Kidney epithelial cell (primary cell): ENCODE measurements around the gene TRAF1. TPM values are rescaled to one million over a fixed set of nuclear protein-coding genes. Genes with fewer than 3 reads are reported as not detected.
A peak's percentile ranks its signal among the peaks of the same experiment; 100 is the strongest.

Source experiments
- DNase-seq: peaks from one replicate; pipeline ENCODE4 v3.0.0-alpha.2; 2010; ENCODE audit warnings: low read depth
- H3K27me3 ChIP-seq: 2 replicates; pipeline ENCODE4 v1.6.0; 2011; ENCODE audit warnings: low read length; ENCODE audit not compliant: control insufficient read depth, insufficient read depth
- H3K36me3 ChIP-seq: 2 replicates; pipeline ENCODE4 v1.5.1; 2011; ENCODE audit warnings: low read length; ENCODE audit not compliant: control insufficient read depth, insufficient read depth
- H3K4me3 ChIP-seq: 2 replicates; pipeline ENCODE4 v1.5.1; 2011; ENCODE audit warnings: low read depth, mild to moderate bottlenecking, control low read depth, low read length
- total RNA-seq: library from RNA; depleted of rRNA; stranded (reverse); fragments of >200 nt; gene quantifications from 2 replicates; pipeline ENCODE4 v1.2.3, GENCODE V29; 2015
- TF ChIP-seq, protein P1 (sequence below): IDR thresholded peaks from 2 replicates; pipeline ENCODE4 v1.5.1; 2011; ENCODE audit warnings: mild to moderate bottlenecking, moderate library complexity, low read length, control low read depth, inconsistent platforms; ENCODE audit not compliant: insufficient read depth, poor library complexity, severe bottlenecking

Gene TRAF1
- total RNA-seq, 1 donor from 2014 or later, result 7.5 TPM

DNA sequence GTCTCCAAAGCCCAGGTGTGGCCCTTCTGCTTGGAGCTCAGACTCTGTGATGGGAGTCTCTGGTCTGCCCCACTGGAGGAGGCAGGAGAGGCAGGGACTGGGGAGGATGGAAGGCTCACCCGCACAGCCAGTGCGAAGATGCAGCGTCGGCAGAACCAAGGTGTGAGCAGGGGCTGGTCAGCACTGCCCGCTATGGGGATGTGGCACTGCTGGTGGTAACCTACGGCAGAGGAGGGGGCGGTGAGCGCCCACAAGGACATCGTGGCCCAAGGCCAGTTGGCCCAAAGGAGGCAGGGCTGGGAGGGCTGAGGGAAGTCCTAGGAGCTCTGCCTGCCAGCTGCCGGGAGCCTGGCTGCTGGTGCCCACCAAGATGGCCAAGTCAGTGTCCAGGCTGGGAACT, 56.9 kb downstream of the TRAF1 start:
- no peaks in the 10 kb centered on the region for H3K27me3 ChIP-seq
- H3K36me3 ChIP-seq, result peaks cover 2% of the 10 kb centered on the region
- TF ChIP-seq, protein P1, sequence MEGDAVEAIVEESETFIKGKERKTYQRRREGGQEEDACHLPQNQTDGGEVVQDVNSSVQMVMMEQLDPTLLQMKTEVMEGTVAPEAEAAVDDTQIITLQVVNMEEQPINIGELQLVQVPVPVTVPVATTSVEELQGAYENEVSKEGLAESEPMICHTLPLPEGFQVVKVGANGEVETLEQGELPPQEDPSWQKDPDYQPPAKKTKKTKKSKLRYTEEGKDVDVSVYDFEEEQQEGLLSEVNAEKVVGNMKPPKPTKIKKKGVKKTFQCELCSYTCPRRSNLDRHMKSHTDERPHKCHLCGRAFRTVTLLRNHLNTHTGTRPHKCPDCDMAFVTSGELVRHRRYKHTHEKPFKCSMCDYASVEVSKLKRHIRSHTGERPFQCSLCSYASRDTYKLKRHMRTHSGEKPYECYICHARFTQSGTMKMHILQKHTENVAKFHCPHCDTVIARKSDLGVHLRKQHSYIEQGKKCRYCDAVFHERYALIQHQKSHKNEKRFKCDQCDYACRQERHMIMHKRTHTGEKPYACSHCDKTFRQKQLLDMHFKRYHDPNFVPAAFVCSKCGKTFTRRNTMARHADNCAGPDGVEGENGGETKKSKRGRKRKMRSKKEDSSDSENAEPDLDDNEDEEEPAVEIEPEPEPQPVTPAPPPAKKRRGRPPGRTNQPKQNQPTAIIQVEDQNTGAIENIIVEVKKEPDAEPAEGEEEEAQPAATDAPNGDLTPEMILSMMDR, result no peak
- no peak overlapping the region for H3K4me3 ChIP-seq
- no peak for DNase-seq

DNA sequence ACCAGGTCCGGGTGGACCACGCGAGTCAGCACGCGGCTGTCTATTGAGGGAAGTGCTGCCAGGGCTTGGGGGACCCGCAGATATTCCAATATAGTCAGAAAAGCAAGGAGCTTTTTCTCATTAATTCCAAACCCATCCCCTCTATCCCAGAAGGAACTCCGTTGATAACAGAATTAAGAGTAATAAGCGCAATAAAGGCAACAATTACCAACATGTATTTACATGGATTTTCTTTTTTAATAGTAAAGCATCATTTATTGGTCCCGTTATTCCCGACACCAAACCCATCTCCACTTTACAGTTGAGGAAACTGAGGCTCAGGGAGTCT, 57.3 kb downstream of the TRAF1 start:
- no peak for DNase-seq
- TF ChIP-seq, protein P1, result no peak
- Histone ChIP-seq H3K4me3 (peak overlapping the region; percentile 48), H3K36me3 (peaks cover 2% of the 10 kb centered on the region), H3K27me3 (no peaks in the 10 kb centered on the region)

DNA sequence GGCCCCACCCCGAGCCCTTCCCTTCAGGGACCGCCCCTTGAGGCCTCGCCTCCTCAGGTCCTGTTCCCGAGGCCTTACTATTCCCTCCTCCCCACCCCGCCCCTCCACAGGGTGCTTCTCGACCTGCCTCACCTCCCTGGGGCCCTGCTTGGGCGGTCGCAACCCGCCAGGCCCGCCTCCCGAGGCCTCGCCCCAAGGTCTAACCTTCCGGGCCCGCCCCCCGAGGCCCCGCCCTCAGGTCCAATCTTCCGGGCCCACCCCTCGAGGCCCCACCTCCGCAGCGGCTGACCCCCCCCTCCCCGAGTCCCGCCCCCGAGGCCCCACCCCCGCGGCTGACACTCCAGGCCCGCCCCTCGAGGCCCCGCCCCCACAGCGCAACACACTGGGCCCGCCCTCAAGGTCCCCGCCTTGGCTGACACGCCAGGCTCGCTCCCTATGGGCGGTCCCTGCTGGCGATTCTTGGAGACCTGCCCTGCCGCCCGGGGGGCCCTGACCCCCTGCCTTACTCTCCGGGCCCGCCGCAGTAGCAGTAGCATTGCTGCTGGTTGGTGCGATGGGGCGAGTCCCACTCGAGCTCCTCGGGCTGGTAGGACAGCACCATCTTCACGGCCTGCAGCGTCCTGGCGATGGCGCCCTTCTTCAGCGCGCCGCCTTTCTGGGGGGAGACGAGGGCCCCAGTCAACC, 57.8 kb downstream of the TRAF1 start:
- Histone ChIP-seq H3K4me3 (peak overlapping the region; percentile 48), H3K27me3 (no peaks in the 10 kb centered on the region), H3K36me3 (peaks cover 2% of the 10 kb centered on the region)
- TF ChIP-seq, protein P1, result peak; percentile 61
- DNase-seq, result peak; percentile 79

DNA sequence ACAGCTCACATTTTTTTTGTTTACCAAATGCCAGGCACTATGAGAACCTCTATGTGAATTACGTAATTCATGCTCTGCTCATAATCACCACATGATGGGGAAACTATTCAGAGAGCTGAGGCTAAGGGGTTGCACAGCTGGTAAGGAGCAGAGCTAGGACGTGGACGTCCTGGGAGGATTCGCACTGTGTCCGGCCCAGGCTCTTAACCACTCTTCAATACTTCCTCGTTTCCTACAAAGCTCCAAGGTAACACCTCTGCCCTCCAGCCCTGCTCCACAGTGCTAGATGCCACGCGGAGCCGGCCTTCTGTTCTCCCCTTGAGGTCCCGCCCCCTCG, 58.3 kb downstream of the TRAF1 start:
- no peak for DNase-seq
- Histone ChIP-seq H3K4me3 (peak overlapping the region; percentile 12), H3K27me3 (no peaks in the 10 kb centered on the region), H3K36me3 (peaks cover 2% of the 10 kb centered on the region)
- TF ChIP-seq, protein P1, result no peak

DNA sequence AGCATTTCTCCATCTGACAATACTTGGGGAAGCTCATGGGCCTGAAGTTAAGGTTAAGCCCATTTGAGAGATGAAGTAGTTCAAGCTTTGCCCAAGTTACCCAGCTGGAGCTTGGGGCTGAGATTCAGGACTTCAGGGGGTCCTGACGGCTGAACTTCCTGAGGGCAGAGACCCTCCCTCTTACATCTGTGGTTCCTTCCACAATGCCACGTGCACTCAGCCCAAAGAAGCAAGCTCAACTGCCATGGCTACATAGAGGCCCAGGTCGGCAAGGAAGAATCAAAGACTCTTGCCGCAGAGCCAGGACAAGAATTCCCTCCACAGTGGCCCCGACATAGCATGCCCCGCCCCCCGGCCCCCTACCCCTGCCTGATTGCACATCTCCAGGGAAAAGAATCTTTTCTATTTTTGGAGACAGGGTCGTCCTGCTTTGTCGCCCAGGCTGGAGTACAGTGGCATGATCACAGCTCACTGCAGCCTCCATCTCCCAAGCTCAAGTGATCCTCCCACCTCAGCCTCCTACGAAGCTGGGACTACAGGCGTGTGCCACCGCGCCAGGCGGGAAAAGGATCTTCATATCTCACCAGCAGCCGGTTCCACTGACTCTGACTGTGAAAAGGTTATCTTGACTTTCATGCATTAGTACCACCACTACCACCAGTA, 58.8 kb downstream of the TRAF1 start:
- H3K4me3 ChIP-seq, result no peak overlapping the region

More for the DNA sequence above, 58.8 kb downstream of the TRAF1 start:
- no peak for DNase-seq
- peaks cover 2% of the 10 kb centered on the region for H3K36me3 ChIP-seq
- H3K27me3 ChIP-seq, result no peaks in the 10 kb centered on the region
- TF ChIP-seq, protein P1, result no peak
